PC-9 (cell line): ENCODE results near the gene SNRNP35. TPM values are rescaled to one million over a fixed set of nuclear protein-coding genes. Genes with fewer than 3 reads are reported as not detected.

Experiments
- BruUV-seq: library from RNA; stranded (reverse); fragments of 400-500 nt; replicated peaks from 2 replicates; lab custom pipeline; 2021; lab: Mats Ljungman, UMichigan
- CTCF ChIA-PET: fragments of 300-600 bp; sonication (Branson Sonifier 250); formaldehyde crosslinking; loops from one replicate; lab custom pipeline; 2022; ENCODE audit warnings: antibody characterized with exemption; lab: Charles Lee
- POLR2A ChIA-PET: fragments of 300-600 bp; sonication (Branson Sonifier 250); formaldehyde crosslinking; loops from one replicate; lab custom pipeline; 2022; ENCODE audit warnings: antibody characterized with exemption; ENCODE audit not compliant: unreplicated experiment; lab: Charles Lee
- DNase-seq, 2 experiments: peaks; one replicate each; pipeline versions ENCODE4 v3.0.0 to v3.0.0-alpha.2; 2015 to 2022; ENCODE audit warnings: mixed read lengths in 1 of 2
- H2AFZ ChIP-seq: fragments of 200-600 bp; sonication (generic); 2 replicates; pipeline ENCODE4 v1.8.1; 2017; ENCODE audit warnings: antibody characterized with exemption
- H3F3A ChIP-seq: fragments of 200-600 bp; sonication (generic); 2 replicates; pipeline ENCODE4 v1.8.1; 2017; ENCODE audit warnings: antibody characterized with exemption, mild to moderate bottlenecking, low read depth; ENCODE audit not compliant: insufficient read depth
- H3K27ac ChIP-seq: fragments of 200-600 bp; sonication (generic); 2 replicates; pipeline ENCODE4 v1.6.1; 2016; ENCODE audit warnings: mixed run types
- H3K27me3 ChIP-seq: fragments of 200-600 bp; sonication (generic); 2 replicates; pipeline ENCODE4 v1.6.1; 2016; ENCODE audit warnings: low read depth, mixed run types; ENCODE audit not compliant: insufficient read depth
- H3K36me3 ChIP-seq: fragments of 200-600 bp; sonication (generic); 2 replicates; pipeline ENCODE4 v1.6.1; 2016; ENCODE audit warnings: low read depth, mixed run types
- H3K4me1 ChIP-seq: fragments of 200-600 bp; sonication (generic); replicated peaks from 2 replicates; pipeline ENCODE4 v1.6.1; 2016; ENCODE audit warnings: mixed run types; ENCODE audit not compliant: insufficient read depth
- H3K4me2 ChIP-seq: fragments of 200-600 bp; sonication (generic); 2 replicates; pipeline ENCODE4 v1.6.1; 2017; ENCODE audit warnings: mixed run types
- H3K4me3 ChIP-seq: fragments of 200-600 bp; sonication (generic); 2 replicates; pipeline ENCODE4 v1.6.1; 2016; ENCODE audit warnings: mixed run types
- H3K79me2 ChIP-seq: fragments of 200-600 bp; sonication (generic); 2 replicates; pipeline ENCODE4 v1.6.1; 2017; ENCODE audit warnings: low read depth, mixed run types
- H3K9me2 ChIP-seq: fragments of 200-600 bp; sonication (generic); 2 replicates; pipeline ENCODE4 v1.8.1; 2017; ENCODE audit warnings: mild to moderate bottlenecking; ENCODE audit not compliant: insufficient read depth
- H3K9me3 ChIP-seq: fragments of 200-600 bp; sonication (generic); 2 replicates; pipeline ENCODE4 v1.8.1; 2016; ENCODE audit warnings: low read depth; ENCODE audit not compliant: insufficient read depth
- H4K20me1 ChIP-seq: fragments of 200-600 bp; sonication (generic); 2 replicates; pipeline ENCODE4 v1.8.1; 2017; ENCODE audit not compliant: insufficient read depth
- CTCF ChIP-seq: fragments of 200-600 bp; sonication (generic); conservative IDR thresholded peaks from 2 replicates; pipeline ENCODE4 v1.6.1; 2017; ENCODE audit warnings: mixed run types, antibody characterized with exemption, mild to moderate bottlenecking, moderate library complexity
- EZH2 ChIP-seq: fragments of 200-600 bp; sonication (generic); IDR thresholded peaks from 2 replicates; pipeline ENCODE4 v1.8.0; 2017; ENCODE audit warnings: antibody characterized with exemption, low read depth
- intact Hi-C: fragments of 100-400 bp; cut with micrococcal nuclease; formaldehyde crosslinking; loops from one replicate; pipeline ENCODE4 v1.10.0; 2022; ENCODE audit not compliant: unreplicated experiment
- total RNA-seq: library from RNA; stranded (reverse); gene quantifications from 2 replicates; pipeline ENCODE4 v1.2.3, GENCODE V29; 2021

SNRNP35 gene
- total RNA-seq, 1 experiment from 2014 or later: 24.3 TPM

GRCh38 chr12:123465084-123465483 lies 7.1 kb downstream of the SNRNP35 start:
- no peak overlapping the region for H3K4me3 ChIP-seq
- no peaks in the 10 kb centered on the region for H3K4me1 ChIP-seq
- H3F3A ChIP-seq: no peaks in the 10 kb centered on the region; the same call in 1 of the 2 replicates
- no peaks in the 10 kb centered on the region for H3K9me3 ChIP-seq
- H3K4me2 ChIP-seq: no peak overlapping the region
- TF ChIP-seq CTCF (no peak), EZH2 (no peak)
- no peak for DNase-seq
- no peaks in the 10 kb centered on the region for H3K9me2 ChIP-seq
- no peaks in the 10 kb centered on the region for H3K27me3 ChIP-seq
- POLR2A ChIA-PET: no interaction called here
- 0 out of 2 replicates have a peak, but pooled peaks cover 5% of the 10 kb centered on the region for H4K20me1 ChIP-seq
- no peak overlapping the region for H2AFZ ChIP-seq
- BruUV-seq: no TSS peak
- H3K27ac ChIP-seq: no peak overlapping the region
- intact Hi-C loops: no loop called here
- CTCF ChIA-PET: no interaction called here
- 0 out of 2 replicates have a peak, but pooled peaks cover 5% of the 10 kb centered on the region for H3K36me3 ChIP-seq
- peaks cover 15% of the 10 kb centered on the region for H3K79me2 ChIP-seq

- POLR2A ChIA-PET: interaction anchor here (0.6 kb wide), 1 partner anchor 23 kb away, joined by 9 read pairs; no protein-coding TSS in a partner anchor
These were observed 10.8 kb downstream of the SNRNP35 start for GRCh38 chr12:123468786-123469185.

GRCh38 chr12:123469978-123470377 lies 12.0 kb downstream of the SNRNP35 start:
- Histone ChIP-seq H3F3A (peaks cover 17% of the 10 kb centered on the region; the same call in 1 of the 2 replicates), H3K27ac (no peak overlapping the region), H3K4me3 (no peak overlapping the region), H3K27me3 (no peaks in the 10 kb centered on the region), H3K4me2 (no peak overlapping the region), H3K9me2 (no peaks in the 10 kb centered on the region), H3K79me2 (peaks cover under 1% of the 10 kb centered on the region; the same call in 1 of the 2 replicates), H3K36me3 (no peaks in the 10 kb centered on the region), H3K9me3 (no peaks in the 10 kb centered on the region), H2AFZ (no peak overlapping the region), H3K4me1 (no peaks in the 10 kb centered on the region), H4K20me1 (0 out of 2 replicates have a peak, but pooled peaks cover 3% of the 10 kb centered on the region)
- intact Hi-C loops: loop anchor here (10.0 kb wide), 1 partner anchor 65 kb away; the partner anchor contains the start of gene RILPL1
- BruUV-seq: no TSS peak
- POLR2A ChIA-PET: no interaction called here
- DNase-seq: no peak
- TF ChIP-seq CTCF (no peak), EZH2 (no peak)
- CTCF ChIA-PET: interaction anchor here (0.6 kb wide), 2 partner anchors 31 to 244 kb away, joined by 3 to 14 read pairs; no protein-coding TSS in a partner anchor

More at GRCh38 chr12:123468786-123469185, 10.8 kb downstream of the SNRNP35 start:
- intact Hi-C loops: no loop called here
- CTCF ChIA-PET: no interaction called here
- Histone ChIP-seq H3K4me1 (no peaks in the 10 kb centered on the region), H3K4me2 (no peak overlapping the region), H3K27ac (no peak overlapping the region), H3F3A (peaks cover 17% of the 10 kb centered on the region; the same call in 1 of the 2 replicates), H2AFZ (no peak overlapping the region), H3K9me3 (no peaks in the 10 kb centered on the region), H4K20me1 (0 out of 2 replicates have a peak, but pooled peaks cover 5% of the 10 kb centered on the region), H3K9me2 (no peaks in the 10 kb centered on the region), H3K27me3 (no peaks in the 10 kb centered on the region), H3K79me2 (peaks cover 6% of the 10 kb centered on the region; the same call in 1 of the 2 replicates), H3K36me3 (0 out of 2 replicates have a peak, but pooled peaks cover 5% of the 10 kb centered on the region), H3K4me3 (no peak overlapping the region)
- no TSS peak for BruUV-seq
- DNase-seq: no peak
- TF ChIP-seq EZH2 (no peak), CTCF (no peak; the same call in 1 of the 2 replicates)
